Endothelial cell (in vitro differentiated cells): Measurements from ENCODE around the gene ISL2. TPM values are rescaled to one million over a fixed set of nuclear protein-coding genes. Genes with fewer than 3 reads are reported as not detected.
A peak's percentile ranks its signal among the peaks of the same experiment; 100 is the strongest.
"Not testable (repeated sequence)": the region's sequence is repeated elsewhere in the genome, so short reads cannot be mapped to it uniquely, and the experiment has no call there.

ENCODE experiments used
- DNase-seq: peaks from one replicate; pipeline ENCODE4 v3.0.0; 2021; ENCODE audit warnings: low spot score
- H3K27ac Mint-ChIP-seq: one replicate; pipeline ENCODE4 v1.8.0; 2021; ENCODE audit warnings: mixed read lengths, inconsistent platforms; ENCODE audit not compliant: unreplicated experiment
- H3K27me3 Mint-ChIP-seq: one replicate; pipeline ENCODE4 v1.8.0; 2021; ENCODE audit warnings: mild to moderate bottlenecking, moderate library complexity, mixed read lengths, inconsistent platforms; ENCODE audit not compliant: unreplicated experiment
- H3K36me3 Mint-ChIP-seq: one replicate; pipeline ENCODE4 v1.8.0; 2021; ENCODE audit warnings: mild to moderate bottlenecking, low read depth, mixed read lengths, inconsistent platforms; ENCODE audit not compliant: unreplicated experiment
- H3K4me1 Mint-ChIP-seq: one replicate; pipeline ENCODE4 v1.8.0; 2021; ENCODE audit warnings: mild to moderate bottlenecking, mixed read lengths, inconsistent platforms; ENCODE audit not compliant: unreplicated experiment
- H3K4me3 Mint-ChIP-seq: one replicate; pipeline ENCODE4 v1.8.0; 2021; ENCODE audit warnings: mild to moderate bottlenecking, mixed read lengths, inconsistent platforms; ENCODE audit not compliant: unreplicated experiment
- H3K9me3 Mint-ChIP-seq: one replicate; pipeline ENCODE4 v1.8.0; 2021; ENCODE audit warnings: mixed read lengths, inconsistent platforms; ENCODE audit not compliant: unreplicated experiment
- CTCF ChIP-seq: fragments of 200-600 bp; sonication (generic); IDR thresholded peaks from one replicate; pipeline ENCODE4 v1.5.0; 2021; ENCODE audit warnings: antibody characterized with exemption; ENCODE audit not compliant: unreplicated experiment
- long read RNA-seq: library from polyadenylated mRNA; unstranded; transcript quantifications from one replicate; pipeline ENCODE4 v2.0.0, GENCODE V29; 2020; ENCODE audit not compliant: unreplicated experiment
- total RNA-seq: library from RNA; stranded (reverse); fragmentation: NEBNext Ultra II Directional; extraction: Animal tissue kit (Norgen Biotek cat#: 25700); gene quantifications from one replicate; pipeline ENCODE4 v1.2.1, GENCODE V29; 2021; ENCODE audit not compliant: unreplicated experiment

ISL2 gene
- 1.4 TPM for total RNA-seq
- long read RNA-seq, partial matches to known transcripts = 0 of 3 reads
- long read RNA-seq, other reads (novel, unspliced or antisense) = 0 of 3 reads

GRCh38 chr15:76336254-76337058, at the start of gene ISL2:
TSS of gene ISL2 (plus strand) at chr15:76336773. CDS start at chr15:76336884, 111 bp downstream.
- no peaks in the 10 kb centered on the region for H3K9me3 Mint-ChIP-seq
- no peak for TF ChIP-seq CTCF
- DNase-seq = peak; percentile 78

GRCh38 chr15:76289582-76289981, 47.0 kb upstream of the ISL2 start:
- no peaks in the 10 kb centered on the region for H3K9me3 Mint-ChIP-seq
- TF ChIP-seq CTCF = no peak
- H3K4me3 Mint-ChIP-seq = no peak overlapping the region
- DNase-seq = no peak
- no peak overlapping the region for H3K27ac Mint-ChIP-seq
- H3K36me3 Mint-ChIP-seq = peaks cover 6% of the 10 kb centered on the region
- no peaks in the 10 kb centered on the region for H3K27me3 Mint-ChIP-seq
- no peaks in the 10 kb centered on the region for H3K4me1 Mint-ChIP-seq

More at GRCh38 chr15:76336254-76337058, at the start of gene ISL2:
- peak within 1 kb of the TSS; percentile 55 for H3K27ac Mint-ChIP-seq
- H3K4me1 Mint-ChIP-seq = peaks cover 34% of the 10 kb centered on the region
- H3K36me3 Mint-ChIP-seq = peaks cover 5% of the 10 kb centered on the region
- peaks cover 37% of the 10 kb centered on the region for H3K27me3 Mint-ChIP-seq
- H3K4me3 Mint-ChIP-seq = peak within 1 kb of the TSS; percentile 85

- H3K9me3 Mint-ChIP-seq = no peaks in the 10 kb centered on the region
- no peaks in the 10 kb centered on the region for H3K36me3 Mint-ChIP-seq
- no peaks in the 10 kb centered on the region for H3K27me3 Mint-ChIP-seq
- no peak for TF ChIP-seq CTCF
- H3K4me1 Mint-ChIP-seq = no peaks in the 10 kb centered on the region
- no peak overlapping the region for H3K4me3 Mint-ChIP-seq
- no peak for DNase-seq
- no peak overlapping the region for H3K27ac Mint-ChIP-seq
Observed at GRCh38 chr15:76293361-76293760, 43.2 kb upstream of the ISL2 start.

GRCh38 chr15:76294463-76294862, 42.1 kb upstream of the ISL2 start:
- not testable (repeated sequence) for H3K36me3 Mint-ChIP-seq, H3K9me3 Mint-ChIP-seq, DNase-seq, H3K4me3 Mint-ChIP-seq, H3K27ac Mint-ChIP-seq, H3K4me1 Mint-ChIP-seq, H3K27me3 Mint-ChIP-seq

GRCh38 chr15:76296849-76297248, 39.7 kb upstream of the ISL2 start:
- H3K4me3 Mint-ChIP-seq = no peak overlapping the region
- H3K36me3 Mint-ChIP-seq = no peaks in the 10 kb centered on the region
- H3K9me3 Mint-ChIP-seq = no peaks in the 10 kb centered on the region
- TF ChIP-seq CTCF = no peak
- H3K4me1 Mint-ChIP-seq = no peaks in the 10 kb centered on the region
- no peak for DNase-seq
- H3K27ac Mint-ChIP-seq = no peak overlapping the region
- no peaks in the 10 kb centered on the region for H3K27me3 Mint-ChIP-seq

- H3K4me1 Mint-ChIP-seq, H3K4me3 Mint-ChIP-seq, H3K36me3 Mint-ChIP-seq, DNase-seq, H3K9me3 Mint-ChIP-seq, H3K27ac Mint-ChIP-seq, H3K27me3 Mint-ChIP-seq: not testable (repeated sequence)
Observed at GRCh38 chr15:76297951-76298350, 38.6 kb upstream of the ISL2 start.
